ENCODE data around the gene CD248. TPM values are rescaled to one million over a fixed set of nuclear protein-coding genes. Genes with fewer than 3 reads are reported as not detected.
"Not testable (repeated sequence)": the region's sequence is repeated elsewhere in the genome, so short reads cannot be mapped to it uniquely, and the experiment has no call there.

The CD248 gene
- total and polyA plus RNA-seq, 3 experiments from 2014 or later, result 2.9 to 18.9 (median 3.1) TPM

- peaks cover 46% of the 10 kb centered on the region for H3K4me1 ChIP-seq (ENCODE audit: insufficient read depth, low read length)
- peak overlapping the region in 1 of 7 donors; percentile 48 for H3K4me3 Mint-ChIP-seq
- H3K27ac Mint-ChIP-seq, result peak overlapping the region in 5 of 8 donors; percentile 45 to 87 (median 78)
- H3K27ac ChIP-seq (ENCODE audit: low read depth, low read length), result no peak overlapping the region
- ChIA-PET POLR2A (interaction anchor here (1.0 kb wide), 1 partner anchor 12 kb away, joined by 3 read pairs; no protein-coding TSS in a partner anchor), CTCF (interaction anchor here (1.1 to 4.0 kb wide), 2 partner anchors 13 to 15 kb away, joined by 3 to 47 read pairs; no protein-coding TSS in a partner anchor)
- no peaks in the 10 kb centered on the region for H3K9me3 ChIP-seq (ENCODE audit: low read length)
- peaks cover 0 to 4% (median 0%) of the 10 kb centered on the region in 5 donors for H3K9me3 Mint-ChIP-seq
- peaks cover 46 to 62% (median 48%) of the 10 kb centered on the region in 3 donors for H3K4me1 Mint-ChIP-seq
- no peaks in the 10 kb centered on the region for H3K27me3 ChIP-seq (ENCODE audit: insufficient read depth, low read length, poor library complexity, severe bottlenecking)
- no peak overlapping the region for H3K4me3 ChIP-seq (ENCODE audit: low read length)
- H3K27me3 Mint-ChIP-seq, result peaks cover 0 to 3% of the 10 kb centered on the region in 2 donors
- H3K36me3 ChIP-seq (ENCODE audit: insufficient read depth, low read length), result no peaks in the 10 kb centered on the region
- DNase-seq, result no peak
- no peaks in the 10 kb centered on the region for H3K36me3 Mint-ChIP-seq
These were observed 7.8 kb upstream of the CD248 start for GRCh38 chr11:66324664-66325063.

GRCh38 chr11:66323684-66324083 lies 6.8 kb upstream of the CD248 start:
- POLR2A ChIA-PET, result interaction anchor here (1.0 kb wide), 1 partner anchor 11 kb away, joined by 3 read pairs; no protein-coding TSS in a partner anchor

GRCh38 chr11:66322732-66323427 lies 6.0 kb upstream of the CD248 start:
- ChIA-PET CTCF (interaction anchor here (1.0 to 1.6 kb wide), 2 partner anchors 12 to 116 kb away, joined by 4 to 9 read pairs; partner anchors contain the start of gene MRPL11), POLR2A (interaction anchor here (1.9 kb wide), 1 partner anchor 11 kb away, joined by 11 read pairs; no protein-coding TSS in a partner anchor)
- H3K4me3 ChIP-seq (ENCODE audit: low read length), result no peak overlapping the region
- Mint-ChIP-seq H3K27ac (peak overlapping the region in 5 of 8 donors; percentile 20 to 58 (median 40)), H3K4me1 (peaks cover 51 to 66% (median 52%) of the 10 kb centered on the region in 3 donors), H3K36me3 (no peaks in the 10 kb centered on the region), H3K27me3 (peaks cover 0 to 2% of the 10 kb centered on the region in 2 donors), H3K9me3 (peaks cover 0 to 4% (median 0%) of the 10 kb centered on the region in 5 donors), H3K4me3 (no peak overlapping the region)
- H3K27ac ChIP-seq (ENCODE audit: low read depth, low read length), result no peak overlapping the region
- no peaks in the 10 kb centered on the region for H3K36me3 ChIP-seq (ENCODE audit: insufficient read depth, low read length)
- H3K4me1 ChIP-seq (ENCODE audit: insufficient read depth, low read length), result peaks cover 49% of the 10 kb centered on the region
- no peaks in the 10 kb centered on the region for H3K9me3 ChIP-seq (ENCODE audit: low read length)
- no peak for DNase-seq
- no peaks in the 10 kb centered on the region for H3K27me3 ChIP-seq (ENCODE audit: insufficient read depth, low read length, poor library complexity, severe bottlenecking)

More at GRCh38 chr11:66323684-66324083, 6.8 kb upstream of the CD248 start:
- Histone ChIP-seq H3K4me1 (ENCODE audit: insufficient read depth, low read length) (peaks cover 49% of the 10 kb centered on the region), H3K4me3 (ENCODE audit: low read length) (no peak overlapping the region), H3K27ac (ENCODE audit: low read depth, low read length) (no peak overlapping the region), H3K36me3 (ENCODE audit: insufficient read depth, low read length) (no peaks in the 10 kb centered on the region), H3K27me3 (ENCODE audit: insufficient read depth, low read length, poor library complexity, severe bottlenecking) (no peaks in the 10 kb centered on the region), H3K9me3 (ENCODE audit: low read length) (no peaks in the 10 kb centered on the region)
- no peak for DNase-seq
- peak overlapping the region in 2 of 8 donors; percentile 27 to 78 for H3K27ac Mint-ChIP-seq
- peaks cover 0 to 4% (median 0%) of the 10 kb centered on the region in 5 donors for H3K9me3 Mint-ChIP-seq
- CTCF ChIA-PET, result interaction anchor here (4.0 kb wide), 1 partner anchor 12 kb away, joined by 47 read pairs; no protein-coding TSS in a partner anchor
- peaks cover 51 to 66% (median 52%) of the 10 kb centered on the region in 3 donors for H3K4me1 Mint-ChIP-seq
- H3K4me3 Mint-ChIP-seq, result no peak overlapping the region
- no peaks in the 10 kb centered on the region for H3K36me3 Mint-ChIP-seq
- peaks cover 0 to 3% of the 10 kb centered on the region in 2 donors for H3K27me3 Mint-ChIP-seq

GRCh38 chr11:66321606-66322005 lies 4.8 kb upstream of the CD248 start:
- H3K27ac Mint-ChIP-seq, result peak overlapping the region in 3 of 8 donors; percentile 27 to 80 (median 47)
- H3K36me3 ChIP-seq (ENCODE audit: insufficient read depth, low read length), result no peaks in the 10 kb centered on the region
- ChIA-PET POLR2A (interaction anchor here (1.9 kb wide), 1 partner anchor 9 kb away, joined by 11 read pairs; no protein-coding TSS in a partner anchor), CTCF (interaction anchor here (0.9 to 1.6 kb wide), 4 partner anchors 9 to 117 kb away, joined by 3 to 11 read pairs (median 6); partner anchors contain the start of genes MRPL11 and YIF1A)
- H3K27me3 ChIP-seq (ENCODE audit: insufficient read depth, low read length, poor library complexity, severe bottlenecking), result no peaks in the 10 kb centered on the region
- H3K9me3 ChIP-seq (ENCODE audit: low read length), result no peaks in the 10 kb centered on the region
- H3K27me3 Mint-ChIP-seq, result no peaks in the 10 kb centered on the region
- H3K4me3 ChIP-seq (ENCODE audit: low read length), result no peak overlapping the region
- no peak for DNase-seq
- H3K36me3 Mint-ChIP-seq, result no peaks in the 10 kb centered on the region
- H3K9me3 Mint-ChIP-seq, result peaks cover 0 to 4% (median 0%) of the 10 kb centered on the region in 5 donors
- H3K4me1 Mint-ChIP-seq, result peaks cover 49 to 63% (median 50%) of the 10 kb centered on the region in 3 donors
- H3K4me3 Mint-ChIP-seq, result no peak overlapping the region
- H3K27ac ChIP-seq (ENCODE audit: low read depth, low read length), result no peak overlapping the region
- H3K4me1 ChIP-seq (ENCODE audit: insufficient read depth, low read length), result peaks cover 45% of the 10 kb centered on the region

- CTCF ChIA-PET; H3K27ac ChIP-seq (ENCODE audit: low read depth, low read length); H3K9me3 ChIP-seq (ENCODE audit: low read length); H3K4me3 ChIP-seq (ENCODE audit: low read length); POLR2A ChIA-PET; H3K36me3 ChIP-seq (ENCODE audit: insufficient read depth, low read length); H3K9me3 Mint-ChIP-seq; H3K27me3 ChIP-seq (ENCODE audit: insufficient read depth, low read length, poor library complexity, severe bottlenecking); H3K4me3 Mint-ChIP-seq; H3K27me3 Mint-ChIP-seq; H3K36me3 Mint-ChIP-seq; DNase-seq: not testable (repeated sequence)
- H3K27ac Mint-ChIP-seq, result peak overlapping the region in 1 of 8 donors; percentile 66
- peaks cover 39% of the 10 kb centered on the region for H3K4me1 ChIP-seq (ENCODE audit: insufficient read depth, low read length)
- peaks cover 47 to 61% (median 49%) of the 10 kb centered on the region in 3 donors for H3K4me1 Mint-ChIP-seq
These were observed 3.9 kb upstream of the CD248 start for GRCh38 chr11:66320748-66321147.

GRCh38 chr11:66320289-66320688 lies 3.4 kb upstream of the CD248 start:
- H3K9me3 Mint-ChIP-seq; H3K9me3 ChIP-seq (ENCODE audit: low read length); H3K27me3 ChIP-seq (ENCODE audit: insufficient read depth, low read length, poor library complexity, severe bottlenecking); H3K27ac ChIP-seq (ENCODE audit: low read depth, low read length); DNase-seq; H3K27me3 Mint-ChIP-seq; H3K4me3 ChIP-seq (ENCODE audit: low read length); POLR2A ChIA-PET; H3K36me3 Mint-ChIP-seq; CTCF ChIA-PET; H3K36me3 ChIP-seq (ENCODE audit: insufficient read depth, low read length): not testable (repeated sequence)
- peak overlapping the region in 5 of 8 donors; percentile 71 to 99 (median 97) for H3K27ac Mint-ChIP-seq
- peaks cover 37% of the 10 kb centered on the region for H3K4me1 ChIP-seq (ENCODE audit: insufficient read depth, low read length)
- peaks cover 48 to 61% (median 51%) of the 10 kb centered on the region in 3 donors for H3K4me1 Mint-ChIP-seq
- peak overlapping the region in 1 of 7 donors; percentile 41 for H3K4me3 Mint-ChIP-seq

- peak overlapping the region; percentile 97 to 99 (median 98) for H3K27ac Mint-ChIP-seq
- DNase-seq, result no peak
- H3K9me3 Mint-ChIP-seq, result peaks cover 0 to 4% (median 0%) of the 10 kb centered on the region in 5 donors
- no peaks in the 10 kb centered on the region for H3K27me3 Mint-ChIP-seq
- CTCF ChIA-PET, result interaction anchor here (1.0 to 2.1 kb wide), 3 partner anchors 8 to 120 kb away, joined by 4 to 10 read pairs (median 8); partner anchors contain the start of gene MRPL11
- POLR2A ChIA-PET, result interaction anchor here (1.1 to 2.5 kb wide), 2 partner anchors 8 to 54 kb away, joined by 3 to 10 read pairs; partner anchors contain the start of gene SLC29A2
- H3K36me3 ChIP-seq (ENCODE audit: insufficient read depth, low read length), result no peaks in the 10 kb centered on the region
- peaks cover 0 to 2% (median 0%) of the 10 kb centered on the region in 3 donors for H3K36me3 Mint-ChIP-seq
- peak overlapping the region; percentile 73 for H3K27ac ChIP-seq (ENCODE audit: low read depth, low read length)
- H3K4me3 ChIP-seq (ENCODE audit: low read length), result peak overlapping the region; percentile 54
- peaks cover 54 to 65% (median 56%) of the 10 kb centered on the region in 3 donors for H3K4me1 Mint-ChIP-seq
- H3K27me3 ChIP-seq (ENCODE audit: insufficient read depth, low read length, poor library complexity, severe bottlenecking), result no peaks in the 10 kb centered on the region
- peak overlapping the region; percentile 66 to 89 (median 77) for H3K4me3 Mint-ChIP-seq
- H3K9me3 ChIP-seq (ENCODE audit: low read length), result no peaks in the 10 kb centered on the region
- peaks cover 52% of the 10 kb centered on the region for H3K4me1 ChIP-seq (ENCODE audit: insufficient read depth, low read length)
These were observed 1.7 kb upstream of the CD248 start for GRCh38 chr11:66318600-66318970.
